ENCODE data around the gene SLC2A9. TPM values are rescaled to one million over a fixed set of nuclear protein-coding genes. Genes with fewer than 3 reads are reported as not detected.

The SLC2A9 gene
- total and polyA plus RNA-seq, 2 donors (not counting 1 experiment from before 2014, with no cell fraction given): 2.3 to 3.9 TPM

- Histone ChIP-seq H3K9me3 (ENCODE audit: control insufficient read depth, insufficient read depth, low read depth, low read length) (no peaks in the 10 kb centered on the region), H3K9ac (ENCODE audit: insufficient read depth, low read length) (no peak overlapping the region), H3K79me2 (ENCODE audit: control insufficient read depth, insufficient read depth, low read length) (no peaks in the 10 kb centered on the region), H3K4me2 (ENCODE audit: extremely low read depth, insufficient read depth, low read length) (no peak overlapping the region), H4K20me1 (ENCODE audit: control insufficient read depth, extremely low read depth, insufficient read depth, low read length) (no peaks in the 10 kb centered on the region), H3K27me3 (ENCODE audit: control insufficient read depth, insufficient read depth, low read length) (no peaks in the 10 kb centered on the region), H2AFZ (ENCODE audit: low read length) (no peak overlapping the region), H3K36me3 (ENCODE audit: control insufficient read depth, insufficient read depth, low read length) (no peaks in the 10 kb centered on the region), H3K4me1 (ENCODE audit: control insufficient read depth, extremely low read depth, insufficient read depth, low read length) (no peaks in the 10 kb centered on the region), H3K4me3 (replicated peaks in 1 of 4; ENCODE audit: control extremely low read depth in 1 of 4, insufficient read depth in 1 of 4, low read depth in 3 of 4, low read length in 4 of 4) (no peak overlapping the region), H3K27ac (ENCODE audit: insufficient read depth, low read length) (no peak overlapping the region)
- DNase-seq (ENCODE audit: low read depth in 2 of 2): no peak
- TF ChIP-seq EZH2 (IDR thresholded peaks at IDR 0.05; ENCODE audit: low read length, missing control alignments) (no peak), CTCF (conservative IDR thresholded peaks at IDR 0.05 in 1 of 2, IDR thresholded peaks at IDR 0.05 in 1 of 2; ENCODE audit: low read depth in 1 of 2, low read length in 2 of 2) (no peak)
Observed at GRCh38 chr4:9918484-9918883, 102.8 kb downstream of the SLC2A9 start.

- Histone ChIP-seq H3K27ac (ENCODE audit: insufficient read depth, low read length) (no peak overlapping the region), H2AFZ (ENCODE audit: low read length) (no peak overlapping the region), H3K79me2 (ENCODE audit: control insufficient read depth, insufficient read depth, low read length) (no peaks in the 10 kb centered on the region), H3K9me3 (ENCODE audit: control insufficient read depth, insufficient read depth, low read depth, low read length) (no peaks in the 10 kb centered on the region), H3K4me3 (replicated peaks in 1 of 4; ENCODE audit: control extremely low read depth in 1 of 4, insufficient read depth in 1 of 4, low read depth in 3 of 4, low read length in 4 of 4) (no peak overlapping the region), H3K4me2 (ENCODE audit: extremely low read depth, insufficient read depth, low read length) (no peak overlapping the region), H3K4me1 (ENCODE audit: control insufficient read depth, extremely low read depth, insufficient read depth, low read length) (no peaks in the 10 kb centered on the region), H3K9ac (ENCODE audit: insufficient read depth, low read length) (no peak overlapping the region), H3K27me3 (ENCODE audit: control insufficient read depth, insufficient read depth, low read length) (no peaks in the 10 kb centered on the region), H3K36me3 (ENCODE audit: control insufficient read depth, insufficient read depth, low read length) (no peaks in the 10 kb centered on the region), H4K20me1 (ENCODE audit: control insufficient read depth, extremely low read depth, insufficient read depth, low read length) (no peaks in the 10 kb centered on the region)
- DNase-seq (ENCODE audit: low read depth in 2 of 2): no peak
- TF ChIP-seq CTCF (conservative IDR thresholded peaks at IDR 0.05 in 1 of 2, IDR thresholded peaks at IDR 0.05 in 1 of 2; ENCODE audit: low read depth in 1 of 2, low read length in 2 of 2): no peak
- TF ChIP-seq EZH2 (IDR thresholded peaks at IDR 0.05; ENCODE audit: low read length, missing control alignments): no peak
Observed at GRCh38 chr4:9916937-9917336, 104.4 kb downstream of the SLC2A9 start.

DNA sequence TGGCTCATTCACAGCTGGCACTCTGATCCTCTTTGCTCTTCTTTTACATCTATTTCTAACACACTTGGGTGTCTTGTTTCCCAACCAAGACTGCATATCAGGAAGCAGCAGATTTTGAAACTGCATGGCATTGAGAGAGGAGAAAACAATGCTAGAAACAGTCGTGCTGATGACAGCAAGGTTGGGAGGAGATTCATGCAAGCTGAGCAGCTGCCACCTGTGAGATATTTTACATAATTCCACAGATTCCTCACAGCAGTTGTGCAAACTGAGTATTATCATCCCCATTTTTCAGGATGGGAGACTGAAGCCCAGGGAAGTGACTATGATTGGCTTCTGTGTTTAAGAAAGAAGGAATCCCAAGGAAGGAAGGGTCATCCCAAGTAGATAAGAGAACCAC is 105.0 kb downstream of the SLC2A9 start:
- no peak overlapping the region for H3K27ac ChIP-seq (ENCODE audit: insufficient read depth, low read length)
- no peaks in the 10 kb centered on the region for H3K9me3 ChIP-seq (ENCODE audit: control insufficient read depth, insufficient read depth, low read depth, low read length)
- H2AFZ ChIP-seq (ENCODE audit: low read length): no peak overlapping the region
- no peak for TF ChIP-seq EZH2 (IDR thresholded peaks at IDR 0.05; ENCODE audit: low read length, missing control alignments)
- no peak for TF ChIP-seq CTCF (conservative IDR thresholded peaks at IDR 0.05 in 1 of 2, IDR thresholded peaks at IDR 0.05 in 1 of 2; ENCODE audit: low read depth in 1 of 2, low read length in 2 of 2)
- H3K4me2 ChIP-seq (ENCODE audit: extremely low read depth, insufficient read depth, low read length): no peak overlapping the region
- H3K4me1 ChIP-seq (ENCODE audit: control insufficient read depth, extremely low read depth, insufficient read depth, low read length): no peaks in the 10 kb centered on the region
- H3K79me2 ChIP-seq (ENCODE audit: control insufficient read depth, insufficient read depth, low read length): no peaks in the 10 kb centered on the region
- DNase-seq (ENCODE audit: low read depth in 2 of 2): no peak
- no peaks in the 10 kb centered on the region for H4K20me1 ChIP-seq (ENCODE audit: control insufficient read depth, extremely low read depth, insufficient read depth, low read length)
- H3K27me3 ChIP-seq (ENCODE audit: control insufficient read depth, insufficient read depth, low read length): no peaks in the 10 kb centered on the region
- no peak overlapping the region for H3K4me3 ChIP-seq (replicated peaks in 1 of 4; ENCODE audit: control extremely low read depth in 1 of 4, insufficient read depth in 1 of 4, low read depth in 3 of 4, low read length in 4 of 4)
- H3K9ac ChIP-seq (ENCODE audit: insufficient read depth, low read length): no peak overlapping the region
- no peaks in the 10 kb centered on the region for H3K36me3 ChIP-seq (ENCODE audit: control insufficient read depth, insufficient read depth, low read length)
